C4-2B (cell line): Measurements from ENCODE around the gene ZNF593.

Experiments
- H3K27ac ChIP-seq: fragments of 450-650 bp; 2 replicates; pipeline ENCODE4 v1.5.1; 2017
- CTCF ChIP-seq: fragments of 450-650 bp; conservative IDR thresholded peaks from 2 replicates; pipeline ENCODE4 v1.5.1; 2017; ENCODE audit warnings: mild to moderate bottlenecking
- ZFX ChIP-seq: fragments of 450-650 bp; IDR thresholded peaks from 2 replicates; pipeline ENCODE4 v1.6.1; 2017

The ZNF593 gene

DNA sequence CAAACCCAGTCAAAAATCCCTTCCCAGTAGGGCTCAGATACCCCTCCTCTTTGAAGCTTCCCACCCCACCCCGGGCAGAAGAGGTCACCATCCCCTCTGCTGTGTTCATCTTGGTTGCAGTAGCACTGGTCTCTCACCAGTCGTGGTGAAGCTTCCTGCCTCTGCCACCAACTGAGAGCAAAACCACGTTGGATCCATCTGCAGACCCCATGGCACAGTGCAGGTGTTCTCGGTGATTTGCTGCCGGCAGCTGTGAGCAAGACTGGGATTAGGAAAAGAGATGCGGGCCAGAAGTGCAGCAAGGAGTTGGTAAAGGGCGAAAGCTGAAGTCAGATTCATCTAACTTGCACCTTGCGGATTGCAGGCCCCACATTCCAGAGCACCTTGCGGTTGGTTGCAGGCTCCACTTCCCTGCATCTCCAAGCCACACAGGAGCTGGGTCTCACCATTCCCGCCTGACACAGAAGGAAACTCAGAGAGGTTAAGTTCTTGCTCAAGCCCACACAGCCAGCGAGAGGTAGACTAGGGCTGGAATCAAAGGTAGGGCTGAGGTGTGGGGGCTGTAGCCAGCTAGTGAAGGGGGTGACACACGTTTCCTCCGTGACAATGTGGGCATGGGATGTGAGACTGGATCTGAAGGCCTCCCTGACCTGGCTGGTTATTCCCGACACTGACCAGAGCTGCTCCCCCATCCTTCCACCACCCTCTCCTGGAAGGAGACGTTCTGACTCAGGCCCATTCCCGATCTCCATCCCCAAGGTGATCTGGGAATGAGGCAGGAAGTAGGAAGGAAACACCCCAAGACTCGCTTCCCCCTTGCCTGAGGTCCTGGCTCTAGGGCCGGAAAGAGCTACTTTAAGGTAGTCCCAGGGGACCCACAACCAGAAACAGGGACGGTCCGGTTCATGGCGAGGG lies 14.1 kb upstream of the ZNF593 start:
- TF ChIP-seq CTCF (no peak), ZFX (no peak)
- H3K27ac ChIP-seq: no peak overlapping the region

GRCh38 chr1:26156285-26157038 lies 13.2 kb upstream of the ZNF593 start:
- TF ChIP-seq ZFX (no peak), CTCF (no peak)
- H3K27ac ChIP-seq: no peak overlapping the region

- no peak for TF ChIP-seq ZFX
- no peak for TF ChIP-seq CTCF
- H3K27ac ChIP-seq: no peak overlapping the region
These were observed 11.3 kb upstream of the ZNF593 start for GRCh38 chr1:26158271-26158907.

- no peak within 1 kb of the TSS for H3K27ac ChIP-seq
- TF ChIP-seq ZFX (no peak), CTCF (no peak)
These were observed 10.6 kb upstream of the ZNF593 start, which contains the start of gene FAM110D for GRCh38 chr1:26158908-26159742. Gene FAM110D (plus strand): TSS chr1:26159079. CDS start chr1:26161292, 2,213 bp downstream.

GRCh38 chr1:26159743-26160039 lies 10.0 kb upstream of the ZNF593 start:
- H3K27ac ChIP-seq: no peak overlapping the region
- no peak for TF ChIP-seq ZFX
- no peak for TF ChIP-seq CTCF

- no peak overlapping the region for H3K27ac ChIP-seq
- TF ChIP-seq CTCF (no peak), ZFX (no peak)
These were observed 8.9 kb upstream of the ZNF593 start for GRCh38 chr1:26160527-26161414.
